Kidney capillary endothelial cell (primary cell): ENCODE data around the gene ARID3C.

Experiments
- DNase-seq: peaks from one replicate; pipeline ENCODE4 v3.0.0-alpha.2; 2018; ENCODE audit warnings: low spot score

ARID3C gene, protein sequence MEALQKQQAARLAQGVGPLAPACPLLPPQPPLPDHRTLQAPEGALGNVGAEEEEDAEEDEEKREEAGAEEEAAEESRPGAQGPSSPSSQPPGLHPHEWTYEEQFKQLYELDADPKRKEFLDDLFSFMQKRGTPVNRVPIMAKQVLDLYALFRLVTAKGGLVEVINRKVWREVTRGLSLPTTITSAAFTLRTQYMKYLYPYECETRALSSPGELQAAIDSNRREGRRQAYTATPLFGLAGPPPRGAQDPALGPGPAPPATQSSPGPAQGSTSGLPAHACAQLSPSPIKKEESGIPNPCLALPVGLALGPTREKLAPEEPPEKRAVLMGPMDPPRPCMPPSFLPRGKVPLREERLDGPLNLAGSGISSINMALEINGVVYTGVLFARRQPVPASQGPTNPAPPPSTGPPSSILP

DNA sequence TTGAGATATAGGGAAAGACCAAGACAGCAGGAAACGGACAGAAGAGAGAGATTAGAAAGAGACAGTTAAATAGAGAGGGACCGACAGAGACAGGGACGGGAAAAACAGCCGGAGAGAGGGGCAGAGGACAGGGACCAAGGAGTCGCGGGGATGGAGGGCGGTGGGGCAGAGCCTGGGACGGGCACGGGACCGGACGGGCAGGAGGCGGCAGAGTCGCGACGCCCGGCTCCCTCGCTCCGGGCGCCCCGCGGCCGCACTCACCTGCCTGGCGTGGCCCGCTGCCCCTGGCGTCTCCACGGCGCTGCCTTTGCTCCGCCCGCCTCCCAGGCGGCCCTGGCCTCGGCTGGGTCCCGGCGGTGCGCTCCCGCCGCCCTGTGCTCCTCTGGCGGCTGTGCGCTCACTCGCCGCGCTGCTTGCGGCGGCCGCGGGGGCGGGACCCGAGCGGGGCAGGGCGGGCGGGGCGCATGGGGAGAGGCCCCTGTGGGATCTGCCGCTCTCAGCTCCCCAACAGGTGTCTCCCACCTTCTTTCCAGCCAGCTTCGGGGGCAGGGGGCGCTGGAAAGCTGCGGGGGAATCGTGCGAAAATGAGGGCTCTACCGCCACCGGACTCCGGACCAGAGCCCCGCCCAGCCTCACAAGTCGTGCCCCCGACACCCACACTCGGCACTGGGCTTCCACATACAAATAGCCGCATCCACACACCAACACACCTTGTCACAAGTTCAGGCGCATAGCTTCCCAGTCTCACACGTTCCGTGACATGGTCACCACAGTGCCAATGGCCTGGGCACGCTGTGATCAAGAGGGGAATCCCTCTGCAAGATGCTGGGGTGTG, at the start of gene ARID3C:
TSS of gene ARID3C (minus strand) at position 411 of the 835 bp plus-strand sequence. CDS start 1,052 bp downstream, outside the sequence.
- no peak for DNase-seq

DNA sequence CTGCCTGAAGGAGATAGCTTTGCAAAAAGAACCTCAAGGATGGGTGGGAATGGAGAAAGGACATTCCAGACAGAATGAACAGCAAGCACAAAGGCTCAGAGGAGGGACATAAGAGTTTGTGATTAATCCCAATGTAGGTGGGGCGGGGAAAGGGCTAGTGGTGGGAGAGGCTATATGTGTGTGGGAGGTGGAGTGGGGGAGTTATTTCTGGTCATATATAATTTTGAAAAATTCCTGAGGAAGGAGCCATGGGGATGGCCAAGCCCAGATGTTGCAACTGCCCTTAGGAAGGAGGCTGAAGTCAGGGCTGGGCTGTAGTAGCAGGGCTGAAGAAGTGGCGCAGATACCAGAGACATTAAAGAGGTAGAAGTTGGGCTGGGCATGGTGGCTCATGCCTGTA, 47.0 kb upstream of the ARID3C start:
- no peak for DNase-seq

DNA sequence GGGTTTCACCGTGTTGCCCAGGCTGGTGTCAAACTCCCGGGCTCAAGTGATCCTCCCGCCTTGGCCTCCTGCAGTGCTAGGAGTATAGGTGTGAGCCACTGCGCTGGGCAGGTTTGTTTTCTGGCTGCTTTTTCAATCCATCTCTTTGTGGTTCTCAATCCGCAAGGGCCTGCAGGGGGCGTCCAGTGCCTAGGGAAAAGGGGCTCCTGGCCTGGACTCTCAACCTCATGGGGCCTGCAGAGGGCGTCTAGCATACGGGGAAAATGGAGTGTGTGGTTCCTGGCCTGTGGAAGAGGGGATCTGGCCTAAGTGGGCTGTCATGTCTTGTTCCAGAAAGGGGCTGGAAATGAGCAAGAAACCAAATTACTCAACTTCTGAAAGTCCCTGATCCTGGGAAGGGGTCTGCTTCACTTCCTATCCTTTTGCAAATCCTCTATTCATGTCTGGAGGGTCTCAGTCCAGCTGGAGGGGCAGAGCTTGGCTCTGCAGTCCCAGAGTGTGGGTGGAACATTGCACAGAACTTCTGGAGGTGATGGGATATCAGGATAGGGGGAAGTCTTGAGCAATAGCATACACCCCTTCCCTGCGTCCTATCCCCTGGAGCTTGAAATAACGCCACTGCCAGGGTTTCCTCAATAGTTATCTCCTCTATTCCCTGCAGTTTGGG, 46.3 kb upstream of the ARID3C start:
- DNase-seq: peak; percentile 48

DNA sequence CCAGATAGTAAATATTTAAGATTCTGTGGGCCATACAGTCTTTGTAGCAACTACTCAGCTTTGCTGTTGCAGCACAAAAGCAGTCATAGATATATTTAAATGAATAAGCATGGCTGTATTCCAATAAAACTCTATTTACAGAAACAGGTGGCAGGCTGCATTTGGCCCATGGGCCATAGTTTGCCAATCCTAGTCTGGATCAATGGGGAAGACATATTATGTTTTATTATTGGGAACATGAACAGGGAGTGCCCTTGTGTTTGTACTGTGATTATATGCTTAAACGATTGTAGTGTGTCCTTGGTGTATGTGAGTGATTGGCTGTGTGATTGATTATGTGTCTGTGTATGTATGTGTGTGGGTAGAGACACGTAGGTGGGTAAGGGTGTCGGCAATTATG, 45.6 kb upstream of the ARID3C start:
- no peak for DNase-seq

DNA sequence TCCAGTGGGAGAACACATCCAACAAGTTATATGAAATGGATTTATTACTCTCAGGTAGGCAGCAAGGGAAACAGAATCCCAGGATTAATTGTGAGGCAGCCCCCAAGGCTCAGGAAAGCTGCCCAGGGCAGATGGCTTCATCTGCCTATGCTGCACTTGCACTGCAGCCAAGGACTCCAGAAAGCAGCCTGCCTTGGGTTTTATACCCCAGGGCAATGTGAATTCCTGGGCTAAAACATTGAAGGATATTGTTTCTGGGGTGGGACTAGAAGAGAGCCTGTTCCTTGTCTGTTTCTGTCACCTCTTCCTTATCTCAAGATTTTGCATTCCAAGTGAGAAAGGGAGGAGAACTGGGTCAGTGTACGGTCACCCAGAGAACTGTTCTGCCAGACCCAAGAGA, 42.4 kb upstream of the ARID3C start:
- no peak for DNase-seq

DNA sequence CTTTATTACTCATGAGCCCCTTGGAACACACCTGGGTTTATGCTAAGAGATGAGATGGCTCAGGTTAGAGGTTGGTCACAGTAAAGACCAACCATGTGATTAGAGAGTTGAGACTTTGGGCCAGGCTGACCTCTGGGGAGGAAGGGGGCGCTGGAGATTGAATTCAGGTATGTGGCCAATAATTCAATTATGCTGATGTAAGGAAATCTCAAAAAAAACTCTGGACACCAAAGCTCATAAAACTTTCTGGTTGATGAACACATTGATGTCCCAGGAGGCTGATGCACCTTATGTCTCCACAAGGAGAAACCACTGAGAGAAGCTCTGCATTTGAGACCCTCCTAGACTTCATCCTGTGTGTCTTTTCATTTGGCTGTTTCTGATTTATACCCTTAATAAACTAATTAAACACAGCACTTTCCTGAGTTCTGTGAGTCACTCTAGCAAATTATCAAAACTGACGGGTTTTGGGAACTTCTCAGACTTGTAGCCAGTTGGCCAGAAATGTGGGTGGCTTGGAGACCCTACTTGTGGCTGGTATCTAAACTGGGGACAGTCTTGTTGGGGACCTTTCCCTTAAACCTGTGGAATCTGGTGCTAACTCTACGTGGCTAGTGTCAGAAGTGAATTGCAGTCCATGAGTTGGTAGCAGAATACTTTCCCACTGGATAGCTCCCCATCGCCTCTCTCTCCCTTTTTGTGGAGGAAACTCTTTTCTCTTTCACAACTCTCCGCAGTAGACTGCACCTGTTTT, 41.1 kb upstream of the ARID3C start:
- DNase-seq: no peak

DNA sequence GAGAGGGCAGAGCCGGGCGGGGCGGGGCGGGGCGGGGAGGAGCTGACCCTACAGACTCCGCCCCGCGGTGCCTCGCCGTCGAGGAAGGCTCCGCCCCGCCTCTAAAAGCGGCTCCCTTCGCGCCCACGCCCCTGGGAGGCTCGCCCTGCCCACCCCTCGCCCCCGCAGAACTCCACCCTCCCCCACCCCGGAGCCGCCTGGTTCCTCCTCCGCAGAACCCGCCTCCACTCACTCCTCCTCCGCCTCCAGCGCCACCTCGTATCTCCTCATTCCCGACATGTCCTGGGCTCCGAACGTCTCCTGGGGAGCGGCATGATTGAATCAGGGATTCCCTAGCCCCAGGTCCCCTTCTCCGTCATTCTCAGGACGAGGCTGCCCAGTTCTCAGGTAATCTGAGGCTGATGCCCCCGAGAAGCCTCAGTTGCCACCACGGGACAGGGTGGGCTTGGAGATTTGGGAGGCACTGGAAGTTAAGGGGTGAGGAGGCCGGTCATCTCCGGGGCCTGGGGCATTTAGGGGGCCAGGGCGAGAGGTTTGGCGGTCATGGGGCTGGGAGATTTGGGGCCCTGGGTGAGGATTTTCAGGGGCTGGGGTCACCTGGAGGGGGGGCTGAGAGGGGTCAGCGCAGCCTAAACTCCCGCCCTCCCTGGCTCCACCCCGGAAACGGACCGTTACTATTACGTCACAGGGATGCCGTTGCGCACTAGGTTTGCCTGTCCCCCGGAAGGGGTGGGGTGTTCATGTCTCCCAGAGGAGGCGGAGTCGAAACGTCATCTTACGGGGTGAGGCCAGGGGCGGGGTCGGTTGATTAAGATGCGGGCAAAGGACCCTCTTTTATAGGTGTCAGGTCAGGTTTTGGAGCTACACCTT, 36.8 kb upstream of the ARID3C start:
- peak; percentile 89 for DNase-seq

DNA sequence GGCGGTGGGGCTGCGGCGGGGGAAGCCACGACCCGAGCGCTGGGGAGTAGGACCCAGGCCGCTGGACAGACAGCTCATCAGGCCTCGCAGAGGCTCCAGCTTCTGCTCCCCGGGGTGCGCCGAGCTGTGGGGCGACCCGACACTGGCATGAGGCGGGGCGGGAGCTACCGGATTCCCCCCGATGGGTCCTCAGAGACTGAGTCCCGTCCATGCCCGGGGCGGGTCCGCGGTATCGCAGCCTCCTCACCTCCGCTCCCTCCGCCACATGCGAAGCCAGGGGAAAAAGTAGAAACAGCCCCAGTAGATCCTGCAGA, 36.2 kb upstream of the ARID3C start:
- no peak for DNase-seq

DNA sequence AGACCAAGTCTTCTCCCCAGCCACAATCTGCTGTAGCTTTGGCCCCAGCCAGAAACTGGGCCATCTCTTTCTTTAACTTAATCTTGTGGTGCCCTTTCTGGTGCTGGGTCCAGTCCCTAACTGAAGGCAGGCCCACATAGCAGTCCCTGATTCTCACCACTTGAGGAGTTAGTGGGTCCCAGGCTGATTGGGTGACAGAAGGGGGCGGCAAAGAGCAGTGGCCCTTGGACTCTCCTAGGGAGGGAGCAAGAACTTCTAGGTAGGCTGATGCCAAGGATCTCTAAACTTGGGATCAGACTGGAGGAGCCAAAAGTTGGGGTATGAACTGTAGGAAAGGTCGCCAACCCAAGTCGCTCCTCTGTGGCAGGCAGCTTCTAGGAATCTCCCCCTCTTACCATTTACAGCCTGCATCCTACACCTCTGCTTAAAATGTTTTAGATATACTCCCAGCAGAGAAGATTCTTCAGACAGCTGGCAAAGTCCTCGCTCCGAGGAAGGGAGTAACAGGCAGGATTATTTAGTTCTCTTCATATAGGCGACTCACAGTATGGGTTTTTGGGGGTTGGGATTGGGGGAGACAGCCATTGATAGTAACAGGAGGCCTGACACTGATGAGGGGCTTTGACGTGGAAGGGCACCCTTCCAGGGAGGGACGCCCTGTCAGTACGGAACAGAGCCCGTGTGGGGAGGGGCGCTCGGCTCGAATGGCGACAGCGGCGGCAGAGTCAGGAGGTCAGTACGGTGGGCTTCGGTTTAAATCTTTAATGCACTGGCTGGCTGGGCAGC, 35.6 kb upstream of the ARID3C start:
- peak; percentile 72 for DNase-seq

DNA sequence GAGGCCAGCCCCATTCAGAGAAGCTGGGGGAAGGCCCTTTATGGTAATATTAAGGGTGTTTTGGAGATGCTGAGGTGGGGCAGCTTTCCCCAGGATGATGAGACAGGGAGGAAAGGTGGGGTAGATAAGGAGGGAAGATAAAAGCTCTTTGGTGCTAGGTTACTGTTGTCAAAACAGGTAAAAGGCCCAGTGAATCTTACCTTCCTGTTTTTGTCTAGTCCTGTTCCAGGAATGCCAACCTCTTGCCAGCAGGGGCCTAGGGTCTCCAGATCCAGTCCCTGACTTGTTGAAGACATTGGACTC, 34.4 kb upstream of the ARID3C start:
- no peak for DNase-seq

DNA sequence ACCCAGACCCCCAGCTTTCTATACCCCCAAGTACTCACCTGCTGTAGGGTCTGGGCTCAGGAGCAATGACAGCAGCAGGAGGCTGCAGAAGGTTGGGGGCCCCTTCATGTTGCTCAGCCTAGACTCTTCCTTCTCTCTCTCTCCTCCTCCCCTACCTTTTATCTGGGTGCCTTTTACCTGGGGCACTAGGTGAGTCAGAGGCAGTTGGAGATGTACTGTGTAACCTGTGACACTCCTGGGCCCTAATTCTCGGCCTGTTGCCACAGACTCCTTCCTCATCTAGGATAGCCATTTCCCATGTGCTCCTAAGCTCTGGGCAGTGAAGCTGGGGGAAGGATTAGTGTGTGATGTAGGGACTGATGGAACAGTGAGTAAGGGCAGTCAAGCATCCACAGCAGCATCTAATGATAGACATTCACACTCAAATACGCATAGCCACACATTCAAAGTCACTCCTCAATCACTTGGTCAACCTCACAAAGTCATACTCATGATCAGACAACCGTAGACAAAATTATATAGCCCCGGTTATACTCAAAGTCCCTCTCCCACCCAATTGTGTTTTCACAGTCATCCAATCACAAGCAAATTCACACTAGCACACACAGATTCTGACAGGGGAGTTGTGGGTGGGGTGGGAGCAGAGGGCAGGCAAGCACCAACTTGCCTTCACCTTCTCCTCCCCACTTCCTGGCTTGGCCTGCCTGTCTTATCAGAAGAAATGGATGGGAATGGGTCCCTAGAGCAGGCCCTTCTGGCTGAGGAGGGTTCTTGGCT, 33.8 kb upstream of the ARID3C start, which contains the start of gene CCL27:
TSS of gene CCL27 (minus strand) at position 132 of the 777 bp plus-strand sequence. CDS start at position 108, 24 bp downstream.
- DNase-seq: no peak

DNA sequence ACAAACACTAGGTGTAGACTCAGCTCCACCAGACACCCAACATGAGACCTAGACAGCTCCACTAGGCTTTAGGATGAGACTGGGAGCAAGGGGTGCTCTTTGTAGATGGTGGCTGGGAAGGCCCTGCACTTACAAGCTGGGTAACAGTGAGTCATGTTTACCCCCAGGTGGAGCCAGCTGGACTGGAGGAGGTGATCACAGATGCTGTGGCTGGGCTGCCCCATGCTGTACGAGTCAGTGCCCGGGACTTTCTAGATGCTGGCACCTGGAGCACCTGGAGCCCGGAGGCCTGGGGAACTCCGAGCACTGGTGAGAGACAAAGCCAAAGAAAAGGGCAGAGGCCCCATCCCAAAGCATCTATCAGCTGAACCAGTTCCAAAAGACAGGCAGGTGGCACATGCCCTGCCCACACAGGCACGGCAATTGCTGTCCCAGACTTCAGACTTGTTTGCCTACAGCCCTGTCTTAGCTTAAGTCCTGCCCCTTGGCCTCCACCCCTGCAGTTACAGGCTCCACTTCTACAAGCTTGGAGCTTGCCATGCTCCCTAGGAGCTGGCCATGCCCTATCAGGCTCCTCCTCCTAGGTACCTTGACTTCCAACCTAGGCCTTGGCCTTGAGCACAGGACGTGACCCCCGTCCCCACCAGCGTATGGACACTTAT, 30.9 kb upstream of the ARID3C start:
- DNase-seq: no peak

DNA sequence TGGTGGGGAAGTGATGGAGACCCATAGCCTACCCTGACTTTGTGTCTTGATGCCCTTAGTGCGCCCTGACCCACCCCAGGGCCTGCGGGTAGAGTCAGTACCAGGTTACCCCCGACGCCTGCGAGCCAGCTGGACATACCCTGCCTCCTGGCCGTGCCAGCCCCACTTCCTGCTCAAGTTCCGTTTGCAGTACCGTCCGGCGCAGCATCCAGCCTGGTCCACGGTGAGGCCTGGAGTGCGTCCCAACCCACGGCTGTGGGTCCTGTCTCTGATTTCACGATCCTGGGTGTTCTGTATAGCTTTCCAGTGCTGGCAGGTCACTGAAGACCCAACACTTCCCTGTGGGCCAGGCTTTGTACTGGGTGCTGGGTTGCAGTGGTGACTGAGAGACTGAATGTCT, 29.6 kb upstream of the ARID3C start:
- DNase-seq: no peak

DNA sequence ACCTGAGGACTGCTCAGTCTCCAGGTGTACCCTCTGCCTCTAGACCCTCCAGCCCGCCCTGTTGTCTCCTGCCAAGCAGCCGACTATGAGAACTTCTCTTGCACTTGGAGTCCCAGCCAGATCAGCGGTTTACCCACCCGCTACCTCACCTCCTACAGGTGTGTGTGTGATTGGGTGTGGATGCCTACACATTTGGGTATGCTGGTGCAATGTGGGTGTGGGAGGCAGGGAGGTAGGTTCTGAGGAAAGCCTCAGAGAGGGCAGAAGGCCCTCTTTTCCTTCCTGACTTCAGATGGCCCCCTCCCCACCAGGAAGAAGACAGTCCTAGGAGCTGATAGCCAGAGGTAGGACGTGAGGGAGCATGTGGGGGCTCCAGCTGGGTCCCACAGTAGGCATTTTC, 28.1 kb upstream of the ARID3C start:
- no peak for DNase-seq

DNA sequence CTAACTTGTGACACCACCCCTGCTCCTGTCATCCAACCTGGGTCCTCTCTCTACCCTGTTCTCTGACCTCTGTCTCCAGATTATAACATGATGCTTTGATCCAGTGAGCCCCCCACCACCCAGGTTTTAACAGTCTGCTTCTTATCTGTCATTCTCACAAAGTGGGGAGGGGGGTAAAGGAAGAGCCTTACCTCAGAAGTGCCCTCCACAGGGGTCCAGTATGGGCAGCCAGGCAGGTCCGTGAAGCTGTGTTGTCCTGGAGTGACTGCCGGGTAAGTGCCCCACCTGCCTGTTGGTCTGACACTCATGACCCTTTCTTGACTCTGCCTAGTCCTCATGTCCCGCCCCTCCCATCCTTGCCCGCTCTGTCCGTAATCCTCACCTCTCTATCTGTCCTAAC, 26.5 kb upstream of the ARID3C start:
- DNase-seq: no peak

DNA sequence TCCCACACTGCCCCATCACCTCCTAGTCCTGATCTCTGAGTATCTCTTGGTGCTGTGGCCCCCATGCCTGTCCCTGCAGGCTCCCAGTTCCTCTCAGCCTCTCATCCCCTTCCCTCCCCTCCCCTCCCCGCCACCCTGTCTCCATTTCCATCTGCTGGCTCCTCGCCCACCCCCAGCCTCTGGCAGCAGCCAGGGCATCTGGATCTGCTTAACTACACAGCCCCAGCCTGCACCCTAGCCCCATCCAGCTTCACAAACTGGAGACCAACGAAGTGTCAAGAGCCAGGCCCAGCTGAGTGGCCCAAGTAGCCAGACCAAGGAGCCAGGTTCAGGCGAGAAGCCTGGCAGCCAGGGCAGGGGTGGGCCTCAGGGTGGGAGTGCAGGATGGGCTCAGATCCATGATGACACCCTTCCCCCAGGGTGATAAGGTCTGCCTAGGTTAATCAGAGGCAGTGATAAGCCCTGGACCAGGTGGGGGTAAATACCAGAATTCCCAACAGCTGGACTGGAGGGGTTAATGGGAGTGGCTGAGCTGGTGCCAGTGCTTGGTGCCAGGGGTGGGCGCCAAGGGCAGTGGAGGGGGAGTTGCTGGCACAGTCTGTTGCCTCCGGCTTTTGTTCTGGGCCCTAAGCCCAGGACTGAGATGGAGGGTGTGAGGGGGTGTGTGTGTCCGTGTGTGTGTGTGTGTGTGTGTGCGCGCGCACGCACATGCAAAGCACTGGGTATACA, 25.6 kb upstream of the ARID3C start:
- no peak for DNase-seq

DNA sequence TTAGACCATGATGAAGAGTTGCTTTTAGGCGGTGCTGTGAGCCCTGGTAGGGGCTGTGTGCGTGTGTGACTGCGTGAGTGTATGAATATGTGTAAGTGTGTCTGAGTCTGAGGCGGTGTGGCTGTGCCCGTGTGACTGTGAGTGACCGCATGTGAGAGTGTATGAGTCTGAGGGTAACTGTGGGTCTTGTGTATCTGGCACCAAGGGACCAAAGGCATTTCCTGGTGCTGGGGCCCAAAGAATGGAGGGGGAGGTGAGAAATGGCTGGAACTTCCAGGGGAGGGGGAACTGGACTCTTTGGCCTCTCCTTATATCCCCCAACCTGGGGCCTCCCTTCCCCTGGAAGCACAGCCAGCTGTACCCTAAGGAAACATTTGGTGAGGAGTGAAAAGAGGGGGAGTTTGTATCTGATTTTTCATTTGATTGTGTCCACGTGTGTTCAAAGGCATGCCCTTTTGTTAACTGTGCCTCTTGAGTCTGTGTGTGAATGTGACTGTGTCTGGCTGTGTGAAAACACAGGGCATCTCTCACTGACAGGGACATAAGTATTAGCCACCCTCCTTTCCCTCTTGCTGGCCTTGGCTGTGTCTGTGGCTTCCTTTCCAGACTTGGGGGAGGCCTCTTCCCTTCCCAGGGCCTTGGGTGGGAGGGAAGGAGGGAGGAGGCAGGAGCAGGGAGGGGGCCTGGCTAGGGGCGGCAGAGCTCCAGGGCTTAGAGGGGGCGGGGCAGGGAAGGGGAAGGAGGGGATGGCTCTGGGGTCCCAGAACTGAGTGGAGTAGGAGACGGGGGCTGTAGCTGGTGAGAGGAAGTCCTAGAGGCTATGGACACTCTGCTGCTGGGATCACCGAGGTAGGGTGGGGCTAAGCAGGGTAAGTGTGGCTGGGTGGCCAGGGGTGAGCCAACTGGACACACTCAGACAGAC, 24.5 kb upstream of the ARID3C start:
- DNase-seq: no peak
